H1 (cell line): ENCODE results near the gene LAMTOR5. TPM values are rescaled to one million over a fixed set of nuclear protein-coding genes. Genes with fewer than 3 reads are reported as not detected.

Experiments
- CTCF ChIA-PET: fragments of 300-600 bp; sonication (Branson Sonifier 250); formaldehyde crosslinking; loops from one replicate; lab custom pipeline; 2021; ENCODE audit not compliant: partially characterized antibody; lab: Charles Lee
- POLR2A ChIA-PET: fragments of 300-600 bp; sonication (Branson Sonifier 250); formaldehyde crosslinking; loops from one replicate; lab custom pipeline; 2021; ENCODE audit warnings: inconsistent platforms; ENCODE audit not compliant: partially characterized antibody; lab: Charles Lee
- DNase-seq, 2 experiments: peaks; one replicate each; pipeline versions ENCODE4 v3.0.0 to v3.0.0-alpha.2; 2010 to 2022; ENCODE audit warnings: low spot score in 2 of 2, low read depth in 1 of 2, mixed read lengths in 1 of 2
- FAIRE-seq: peaks from 2 replicates; lab custom pipeline; 2011; peaks lifted over from hg19 to GRCh38; lab: Jason Lieb, UNC
- H2AFZ ChIP-seq: 2 replicates; pipeline ENCODE4 v1.8.1; 2012; ENCODE audit warnings: low read length, inconsistent platforms
- H2AK5ac ChIP-seq: 2 replicates; pipeline ENCODE4 v1.6.1; 2013; ENCODE audit warnings: low read depth, low read length
- H2BK120ac ChIP-seq: replicated peaks from 2 replicates; pipeline ENCODE3; 2013; ENCODE audit warnings: low read depth, low read length, inconsistent platforms
- H2BK12ac ChIP-seq: 2 replicates; pipeline ENCODE4 v1.6.1; 2013; ENCODE audit warnings: low read depth, low read length
- H2BK15ac ChIP-seq: 2 replicates; pipeline ENCODE4 v1.6.1; 2013; ENCODE audit warnings: low read length
- H2BK20ac ChIP-seq: 2 replicates; pipeline ENCODE4 v1.6.1; 2013; ENCODE audit warnings: low read length
- H2BK5ac ChIP-seq: 2 replicates; pipeline ENCODE4 v1.6.1; 2013; ENCODE audit warnings: low read depth, low read length
- H3K14ac ChIP-seq: 2 replicates; pipeline ENCODE4 v1.6.1; 2013; ENCODE audit warnings: inconsistent platforms; ENCODE audit not compliant: insufficient read length
- H3K18ac ChIP-seq: 2 replicates; pipeline ENCODE4 v1.6.1; 2013; ENCODE audit warnings: low read length; ENCODE audit errors: extremely low read depth
- H3K23ac ChIP-seq: 2 replicates; pipeline ENCODE4 v1.6.1; 2013; ENCODE audit warnings: inconsistent platforms; ENCODE audit not compliant: insufficient read length
- H3K23me2 ChIP-seq: 2 replicates; pipeline ENCODE4 v1.6.1; 2013; ENCODE audit warnings: low read depth, low read length
- H3K27ac ChIP-seq: 2 replicates; pipeline ENCODE4 v1.6.1; 2011; ENCODE audit warnings: low read depth, low read length, inconsistent platforms
- H3K27me3 ChIP-seq, 4 experiments: replicated peaks in 1 of 4; 1 replicate in 1 of 4; 2 replicates in 3 of 4; pipeline versions ENCODE4 v1.6.1 to v1.8.1; 2011 to 2013; ENCODE audit warnings: low read length in 3 of 4, mild to moderate bottlenecking in 3 of 4, inconsistent platforms in 2 of 4, mixed read lengths in 2 of 4, moderate library complexity in 1 of 4; ENCODE audit not compliant: control insufficient read depth in 3 of 4, insufficient read depth in 3 of 4; ENCODE audit errors: extremely low read depth in 1 of 4
- H3K36me3 ChIP-seq, 4 experiments: 2 replicates each; pipeline versions ENCODE4 v1.6.1 to v1.8.1; 2011 to 2013; ENCODE audit warnings: mild to moderate bottlenecking in 4 of 4, low read length in 3 of 4, moderate library complexity in 2 of 4, control low read depth in 1 of 4, inconsistent platforms in 1 of 4; ENCODE audit not compliant: insufficient read depth in 4 of 4, control insufficient read depth in 2 of 4
- H3K4ac ChIP-seq: replicated peaks from 2 replicates; pipeline ENCODE3; 2013; ENCODE audit warnings: low read length, low read depth, mixed read lengths, inconsistent platforms; ENCODE audit not compliant: insufficient read length
- H3K4me1 ChIP-seq, 4 experiments: replicated peaks in 1 of 4; 1 replicate in 1 of 4; 2 replicates in 3 of 4; pipeline versions ENCODE4 v1.6.1 to v1.8.1; 2011 to 2013; ENCODE audit warnings: low read length in 3 of 4, inconsistent platforms in 2 of 4, mixed read lengths in 1 of 4; ENCODE audit not compliant: insufficient read depth in 4 of 4, control insufficient read depth in 3 of 4
- H3K4me2 ChIP-seq, 2 experiments: 2 replicates each; pipeline versions ENCODE4 v1.6.1 to v1.8.1; 2011 to 2013; ENCODE audit warnings: low read depth in 2 of 2, low read length in 2 of 2, control low read depth in 1 of 2, inconsistent platforms in 1 of 2, mild to moderate bottlenecking in 1 of 2; ENCODE audit not compliant: insufficient read depth in 1 of 2
- H3K4me3 ChIP-seq, 4 experiments: fragments of 200-600, 300-600 bp in 1 of 4; sonication (generic), shearing (Covaris generic), sonication (Bioruptor Twin) in 1 of 4; 2 replicates each; pipeline versions ENCODE4 v1.5.1 to v1.8.1; 2011 to 2016; ENCODE audit warnings: low read length in 4 of 4, low read depth in 3 of 4, control low read depth in 2 of 4, inconsistent platforms in 2 of 4, mild to moderate bottlenecking in 2 of 4, mixed read lengths in 1 of 4, moderate library complexity in 1 of 4; ENCODE audit not compliant: insufficient read depth in 2 of 4; ENCODE audit errors: extremely low read depth in 1 of 4
- H3K56ac ChIP-seq: replicated peaks from 2 replicates; pipeline ENCODE3; 2013; ENCODE audit warnings: low read depth, mild to moderate bottlenecking, mixed read lengths, low read length, inconsistent platforms; ENCODE audit not compliant: insufficient read length
- H3K79me1 ChIP-seq: 2 replicates; pipeline ENCODE4 v1.6.1; 2013; ENCODE audit warnings: low read depth, low read length, control low read depth
- H3K79me2 ChIP-seq, 2 experiments: 2 replicates each; pipeline versions ENCODE4 v1.6.1 to v1.8.1; 2012 to 2013; ENCODE audit warnings: low read length in 2 of 2, mild to moderate bottlenecking in 2 of 2, inconsistent platforms in 1 of 2; ENCODE audit not compliant: insufficient read depth in 2 of 2, control insufficient read depth in 1 of 2
- H3K9ac ChIP-seq, 4 experiments: replicated peaks in 1 of 4; 1 replicate in 1 of 4; 2 replicates in 3 of 4; pipeline versions ENCODE4 v1.6.1 to v1.8.1; 2011 to 2013; ENCODE audit warnings: low read depth in 3 of 4, low read length in 3 of 4, control low read depth in 2 of 4, mild to moderate bottlenecking in 2 of 4, moderate library complexity in 2 of 4, inconsistent platforms in 1 of 4; ENCODE audit errors: extremely low read depth in 1 of 4
- H3K9me3 ChIP-seq, 2 experiments: 2 replicates each; pipeline versions ENCODE4 v1.6.1 to v1.8.1; 2012 to 2013; ENCODE audit warnings: mild to moderate bottlenecking in 2 of 2, moderate library complexity in 2 of 2, control low read depth in 1 of 2, inconsistent platforms in 1 of 2, low read depth in 1 of 2, low read length in 1 of 2, mixed read lengths in 1 of 2; ENCODE audit not compliant: insufficient read depth in 2 of 2
- H4K20me1 ChIP-seq, 2 experiments: replicated peaks in 1 of 2; 2 replicates each; pipeline versions ENCODE3 to v1.8.1; 2011 to 2013; ENCODE audit warnings: inconsistent platforms in 2 of 2, low read length in 2 of 2, mild to moderate bottlenecking in 1 of 2; ENCODE audit not compliant: insufficient read depth in 2 of 2, control insufficient read depth in 1 of 2
- H4K5ac ChIP-seq: 2 replicates; pipeline ENCODE4 v1.6.1; 2013; ENCODE audit warnings: low read length, low read depth, mixed read lengths, inconsistent platforms; ENCODE audit not compliant: insufficient read length
- H4K8ac ChIP-seq: 2 replicates; pipeline ENCODE4 v1.8.0; 2013; ENCODE audit warnings: mild to moderate bottlenecking, moderate library complexity, low read length, inconsistent platforms; ENCODE audit not compliant: insufficient read depth; ENCODE audit errors: extremely low read depth
- H4K91ac ChIP-seq: replicated peaks from 2 replicates; pipeline ENCODE3; 2013; ENCODE audit warnings: low read length, mixed read lengths, inconsistent platforms; ENCODE audit not compliant: insufficient read length
- EGR1 ChIP-seq: IDR thresholded peaks from 2 replicates; pipeline ENCODE4 v1.6.1; 2011; ENCODE audit warnings: low read depth, low read length, borderline replicate concordance
- EP300 ChIP-seq, 2 experiments: IDR thresholded peaks; 1 replicate in 1 of 2; 2 replicates in 1 of 2; pipeline ENCODE4 v1.6.1; 2011 to 2012; ENCODE audit warnings: low read depth in 2 of 2, low read length in 2 of 2, mild to moderate bottlenecking in 2 of 2, borderline replicate concordance in 1 of 2, inconsistent platforms in 1 of 2, moderate library complexity in 1 of 2
- FOSL1 ChIP-seq: IDR thresholded peaks from 2 replicates; pipeline ENCODE4 v1.6.1; 2011; ENCODE audit warnings: mild to moderate bottlenecking, low read depth, low read length, moderate library complexity; ENCODE audit not compliant: insufficient read depth
- JUN ChIP-seq: IDR thresholded peaks from 2 replicates; pipeline ENCODE4 v1.6.1; 2011; ENCODE audit warnings: low read depth, mild to moderate bottlenecking, improper control_type of control experiment, low read length
- JUND ChIP-seq: IDR thresholded peaks from 2 replicates; pipeline ENCODE4 v1.6.1; 2011; ENCODE audit warnings: mild to moderate bottlenecking, improper control_type of control experiment, low read length
- POU5F1 ChIP-seq: IDR thresholded peaks from 2 replicates; pipeline ENCODE4 v1.6.1; 2011; ENCODE audit warnings: low read depth, mild to moderate bottlenecking, low read length, moderate library complexity
- RXRA ChIP-seq: IDR thresholded peaks from 2 replicates; pipeline ENCODE4 v1.6.1; 2011; ENCODE audit warnings: low read depth, mild to moderate bottlenecking, low read length, moderate library complexity; ENCODE audit not compliant: insufficient read depth
- SAP30 ChIP-seq: fragments of 300-600 bp; sonication (generic); IDR thresholded peaks from 2 replicates; pipeline ENCODE4 v1.7.1; 2012; ENCODE audit warnings: low read length, moderate library complexity, mild to moderate bottlenecking, inconsistent platforms; ENCODE audit not compliant: insufficient read depth, insufficient replicate concordance
- SIX5 ChIP-seq: IDR thresholded peaks from 2 replicates; pipeline ENCODE4 v1.6.1; 2011; ENCODE audit warnings: mild to moderate bottlenecking, low read depth, low read length
- SP2 ChIP-seq: IDR thresholded peaks from 2 replicates; pipeline ENCODE4 v1.6.1; 2012; ENCODE audit warnings: mild to moderate bottlenecking, low read length, inconsistent platforms
- TAF1 ChIP-seq: IDR thresholded peaks from 2 replicates; pipeline ENCODE4 v1.6.1; 2011; ENCODE audit warnings: mild to moderate bottlenecking, low read depth, low read length
- USF2 ChIP-seq: IDR thresholded peaks from 2 replicates; pipeline ENCODE4 v1.6.1; 2011; ENCODE audit warnings: low read length, improper control_type of control experiment
- WGBS, 2 experiments: shearing (Covaris generic) in 1 of 2; methylation state at CpG; one replicate each; pipeline versions ENCODE4 v1.1.6 to v1.1.7; 2013 to 2015; ENCODE audit warnings: low lambda C conversion rate in 2 of 2, mixed read lengths in 2 of 2, inconsistent platforms in 1 of 2, low coverage in 1 of 2, missing lambda C conversion rate in 1 of 2; ENCODE audit not compliant: insufficient replicate concordance in 2 of 2, insufficient coverage in 1 of 2, insufficient read length in 1 of 2; ENCODE audit errors: extremely low coverage in 1 of 2, missing lambda C conversion rate in 1 of 2; 5-methylcytosine and 5-hydroxymethylcytosine counted together
- polyA plus RNA-seq, 7 experiments: library from polyadenylated mRNA; depleted of rRNA in 3 of 7; stranded (reverse) in 5 of 7; unstranded in 2 of 7; fragments of >200 nt in 5 of 7; fragments of 200-250 nt in 2 of 7; gene quantifications; 1 replicate in 5 of 7; 2 replicates in 1 of 7; 4 replicates in 1 of 7; pipeline versions ENCODE4 v1.2.1 to v1.2.3, GENCODE V29; 2011 to 2013; ENCODE audit warnings: missing spikeins in 2 of 7, mixed read lengths in 2 of 7
- total RNA-seq: library from RNA; stranded (reverse); fragmentation: NEBNext Ultra II Directional; extraction: Animal tissue kit (Norgen Biotek cat#: 25700); gene quantifications from 2 replicates; pipeline ENCODE4 v1.2.1, GENCODE V29; 2021

LAMTOR5 gene
- total and polyA plus RNA-seq, 2 of the 8 experiments (the other 6 are each of a cell fraction or from before 2014, with no cell fraction given) = 84.4 to 297 TPM

GRCh38 chr1:110411173-110411735 lies 3.8 kb upstream of the LAMTOR5 start:
- Histone ChIP-seq H3K14ac (no peak overlapping the region), H2BK120ac (no peak overlapping the region), H2BK12ac (no peak overlapping the region), H3K56ac (no peak overlapping the region), H4K8ac (no peak overlapping the region), H2AK5ac (no peak overlapping the region), H3K4ac (no peak overlapping the region), H3K18ac (no peak overlapping the region), H3K4me2 (no peak overlapping the region), H4K20me1 (no peaks in the 10 kb centered on the region), H4K5ac (no peak overlapping the region), H3K4me1 (peaks cover 0 to under 1% (median 0%) of the 10 kb centered on the region in 4 experiments; a peak in 4 of 7 replicates), H4K91ac (no peak overlapping the region), H2BK5ac (no peak overlapping the region), H3K36me3 (no peaks in the 10 kb centered on the region), H3K4me3 (no peak overlapping the region), H3K23me2 (peaks cover 3% of the 10 kb centered on the region; the same call in 1 of the 2 replicates), H3K9me3 (no peaks in the 10 kb centered on the region), H3K79me2 (peaks cover 0 to 7% of the 10 kb centered on the region in 2 experiments; a peak in 2 of 4 replicates), H3K23ac (no peak overlapping the region), H3K79me1 (no peaks in the 10 kb centered on the region), H3K27me3 (0 out of 7 replicates have a peak, but pooled peaks cover 0 to 3% (median 0%) of the 10 kb centered on the region in 4 experiments), H3K27ac (no peak overlapping the region), H3K9ac (no peak overlapping the region), H2AFZ (no peak overlapping the region), H2BK15ac (no peak overlapping the region), H2BK20ac (no peak overlapping the region)
- POLR2A ChIA-PET = interaction anchor here (0.6 to 1.1 kb wide), 4 partner anchors 22 to 54 kb away, joined by 3 to 4 read pairs (median 3); no protein-coding TSS in a partner anchor
- FAIRE-seq (no peak), DNase-seq (no peak)
- CTCF ChIA-PET = interaction anchor here (0.6 to 22.7 kb wide), 22 partner anchors 9 to 825 kb away, joined by 3 to 828 read pairs (median 4); partner anchors contain the start of genes KCNC4 and PROK1
- 83% methylated on average over 7 of the region's 7 CpGs; no CpG with 5 or more reads in 1 of the 2 experiments for WGBS, 2 experiments
- TF ChIP-seq TAF1 (no peak), SAP30 (no peak), SIX5 (no peak), SP2 (no peak), JUND (no peak), POU5F1 (no peak), EP300 (IDR thresholded peaks at IDR 0.05; ENCODE audit: borderline replicate concordance in 1 of 2, low read depth in 2 of 2, low read length in 2 of 2) (no peak), RXRA (no peak), EGR1 (no peak), JUN (no peak), FOSL1 (no peak), USF2 (no peak)
